Measurements from ENCODE around the gene ZNRF2.
A peak's percentile ranks its signal among the peaks of the same experiment; 100 is the strongest.

The ZNRF2 gene

GRCh38 chr7:30280631-30281030 is 3.8 kb upstream of the ZNRF2 start:
- Histone ChIP-seq H3K36me3 (ENCODE audit: low read depth) (no peaks in the 10 kb centered on the region), H3K4me3 (ENCODE audit: severe bottlenecking) (no peak overlapping the region), H3K4me1 (ENCODE audit: insufficient read depth, poor library complexity, severe bottlenecking) (no peaks in the 10 kb centered on the region), H3K9me3 (ENCODE audit: severe bottlenecking) (no peaks in the 10 kb centered on the region), H3K27me3 (ENCODE audit: insufficient read depth, poor library complexity, severe bottlenecking) (no peaks in the 10 kb centered on the region), H3K27ac (ENCODE audit: poor library complexity, severe bottlenecking) (no peak overlapping the region)
- ATAC-seq (ENCODE audit: low read depth) (no peak), DNase-seq (ENCODE audit: low spot score) (no peak)
- no peak for TF ChIP-seq CTCF (IDR thresholded peaks at IDR 0.05; ENCODE audit: poor library complexity, severe bottlenecking)

GRCh38 chr7:30281263-30281662 is 3.1 kb upstream of the ZNRF2 start:
- ATAC-seq (ENCODE audit: low read depth): no peak

GRCh38 chr7:30281791-30282190 is 2.6 kb upstream of the ZNRF2 start:
- Histone ChIP-seq H3K27me3 (ENCODE audit: insufficient read depth, poor library complexity, severe bottlenecking) (no peaks in the 10 kb centered on the region), H3K4me3 (ENCODE audit: severe bottlenecking) (no peak overlapping the region), H3K27ac (ENCODE audit: poor library complexity, severe bottlenecking) (no peak overlapping the region), H3K9me3 (ENCODE audit: severe bottlenecking) (no peaks in the 10 kb centered on the region), H3K4me1 (ENCODE audit: insufficient read depth, poor library complexity, severe bottlenecking) (peaks cover under 1% of the 10 kb centered on the region), H3K36me3 (ENCODE audit: low read depth) (no peaks in the 10 kb centered on the region)
- DNase-seq (ENCODE audit: low spot score) (no peak), ATAC-seq (ENCODE audit: low read depth) (no peak)
- no peak for TF ChIP-seq CTCF (IDR thresholded peaks at IDR 0.05; ENCODE audit: poor library complexity, severe bottlenecking)

More at GRCh38 chr7:30281263-30281662, 3.1 kb upstream of the ZNRF2 start:
- no peak for DNase-seq (ENCODE audit: low spot score)
- Histone ChIP-seq H3K4me1 (ENCODE audit: insufficient read depth, poor library complexity, severe bottlenecking) (no peaks in the 10 kb centered on the region), H3K36me3 (ENCODE audit: low read depth) (no peaks in the 10 kb centered on the region), H3K9me3 (ENCODE audit: severe bottlenecking) (no peaks in the 10 kb centered on the region), H3K4me3 (ENCODE audit: severe bottlenecking) (no peak overlapping the region), H3K27me3 (ENCODE audit: insufficient read depth, poor library complexity, severe bottlenecking) (no peaks in the 10 kb centered on the region), H3K27ac (ENCODE audit: poor library complexity, severe bottlenecking) (no peak overlapping the region)
- TF ChIP-seq CTCF (IDR thresholded peaks at IDR 0.05; ENCODE audit: poor library complexity, severe bottlenecking): no peak

- no peaks in the 10 kb centered on the region for H3K36me3 ChIP-seq (ENCODE audit: low read depth)
- H3K4me1 ChIP-seq (ENCODE audit: insufficient read depth, poor library complexity, severe bottlenecking): peaks cover 8% of the 10 kb centered on the region
- TF ChIP-seq CTCF (IDR thresholded peaks at IDR 0.05; ENCODE audit: poor library complexity, severe bottlenecking): no peak
- H3K9me3 ChIP-seq (ENCODE audit: severe bottlenecking): no peaks in the 10 kb centered on the region
- no peaks in the 10 kb centered on the region for H3K27me3 ChIP-seq (ENCODE audit: insufficient read depth, poor library complexity, severe bottlenecking)
- ATAC-seq (ENCODE audit: low read depth) (no peak), DNase-seq (ENCODE audit: low spot score) (no peak)
- H3K27ac ChIP-seq (ENCODE audit: poor library complexity, severe bottlenecking): no peak overlapping the region
- no peak overlapping the region for H3K4me3 ChIP-seq (ENCODE audit: severe bottlenecking)
Observed at GRCh38 chr7:30282735-30283134, 1.7 kb upstream of the ZNRF2 start.

GRCh38 chr7:30285067-30285535 is 704 bp downstream of the ZNRF2 start:
- ATAC-seq (ENCODE audit: low read depth) (peak; percentile 2; the same call in 2 of the 3 replicates), DNase-seq (ENCODE audit: low spot score) (no peak)
- TF ChIP-seq CTCF (IDR thresholded peaks at IDR 0.05; ENCODE audit: poor library complexity, severe bottlenecking): peak; percentile 36
- peak overlapping the region; percentile 94 for H3K27ac ChIP-seq (ENCODE audit: poor library complexity, severe bottlenecking)
- peak overlapping the region; percentile 93 for H3K4me3 ChIP-seq (ENCODE audit: severe bottlenecking)
- no peaks in the 10 kb centered on the region for H3K9me3 ChIP-seq (ENCODE audit: severe bottlenecking)
- H3K27me3 ChIP-seq (ENCODE audit: insufficient read depth, poor library complexity, severe bottlenecking): no peaks in the 10 kb centered on the region
- no peaks in the 10 kb centered on the region for H3K36me3 ChIP-seq (ENCODE audit: low read depth)
- H3K4me1 ChIP-seq (ENCODE audit: insufficient read depth, poor library complexity, severe bottlenecking): peaks cover 30% of the 10 kb centered on the region
